Sigmoid colon (tissue), 7 donors: ENCODE results near the gene WDR90. TPM values are rescaled to one million over a fixed set of nuclear protein-coding genes. Genes with fewer than 3 reads are reported as not detected.

Source experiments
- DNase-seq: peaks from one replicate; pipeline ENCODE4 v3.0.0-alpha.2; 2019
- H3K27ac ChIP-seq, 4 donors: fragments of 200-600 bp; sonication (generic); one replicate each; pipeline ENCODE4 v1.5.1; 2016 to 2019; ENCODE audit warnings: mild to moderate bottlenecking in 1 of 4
- H3K27me3 ChIP-seq, 3 donors: fragments of 200-600 bp; sonication (generic); one replicate each; pipeline ENCODE4 v1.5.1; 2019; ENCODE audit warnings: mild to moderate bottlenecking in 1 of 3
- H3K36me3 ChIP-seq, 4 donors: fragments of 200-600 bp; sonication (generic); one replicate each; pipeline ENCODE4 v1.5.1; 2016 to 2019
- H3K4me1 ChIP-seq, 4 donors: fragments of 200-600 bp; sonication (generic); one replicate each; pipeline ENCODE4 v1.5.1; 2017 to 2019
- H3K4me3 ChIP-seq, 4 donors: fragments of 200-600 bp; sonication (generic); one replicate each; pipeline ENCODE4 v1.5.1; 2017 to 2019; ENCODE audit warnings: mild to moderate bottlenecking in 2 of 4, moderate library complexity in 1 of 4
- H3K9me3 ChIP-seq, 4 donors: fragments of 200-600 bp in 3 of 4; sonication (generic) in 3 of 4; one replicate each; pipeline versions ENCODE4 v1.5.1 to v1.6.1; 2013 to 2019
- CTCF ChIP-seq, 4 experiments: fragments of 450-650 bp in 3 of 4; fragments of 200-600 bp in 1 of 4; IDR thresholded peaks; one replicate each; pipeline ENCODE4 v1.5.1; 2016 to 2019; ENCODE audit warnings: antibody characterized with exemption in 4 of 4, mild to moderate bottlenecking in 3 of 4, moderate library complexity in 2 of 4
- EP300 ChIP-seq, 4 donors: sonication (generic); formaldehyde crosslinking; IDR thresholded peaks; one replicate each; pipeline ENCODE4 v1.6.1; 2017; ENCODE audit warnings: antibody characterized with exemption in 4 of 4
- POLR2A ChIP-seq, 2 donors: fragments of 450-650 bp; IDR thresholded peaks; one replicate each; pipeline ENCODE4 v1.6.1; 2016; ENCODE audit warnings: antibody characterized with exemption in 2 of 2, mild to moderate bottlenecking in 2 of 2, moderate library complexity in 2 of 2
- POLR2AphosphoS5 ChIP-seq, 4 donors: sonication (generic); formaldehyde crosslinking; IDR thresholded peaks; one replicate each; pipeline ENCODE4 v1.6.1; 2017; ENCODE audit warnings: antibody characterized with exemption in 4 of 4
- WGBS, 2 donors: extraction: QIAGEN DNeasy Blood & Tissue Kit; methylation state at CpG; one replicate each; pipeline ENCODE4 v1.1.7; 2013; 5-methylcytosine and 5-hydroxymethylcytosine counted together
- intact Hi-C: fragments of 100-400 bp; cut with DNase I; formaldehyde crosslinking; loops from one replicate; pipeline ENCODE4 v1.15.1; 2023
- polyA plus RNA-seq, 3 donors: library from polyadenylated mRNA; stranded (reverse); fragments of 200-250 nt; gene quantifications; one replicate each; pipeline ENCODE4 v1.2.3, GENCODE V29; 2013
- total RNA-seq, 4 donors: library from RNA; depleted of rRNA; stranded (reverse); fragments of >200 nt; gene quantifications; one replicate each; pipeline ENCODE4 v1.1.0, GENCODE V29; 2016
- donor health status: healthy with polysubstance abuse.
- donor health status: Bipolar disorder and iron deficiency.
- donor health status: healthy.

The WDR90 gene
- total and polyA plus RNA-seq, 7 donors = 5.4 to 49.0 (median 10.3) TPM

GRCh38 chr16:629185-629832 is 19.9 kb upstream of the WDR90 start:
- Histone ChIP-seq H3K4me3 (no peak overlapping the region), H3K36me3 (peaks cover 0 to 38% (median 21%) of the 10 kb centered on the region in 4 donors), H3K4me1 (peaks cover 0 to 41% (median 29%) of the 10 kb centered on the region in 4 donors), H3K9me3 (no peaks in the 10 kb centered on the region), H3K27ac (no peak overlapping the region), H3K27me3 (peaks cover 0 to 13% (median 0%) of the 10 kb centered on the region in 3 donors)
- no peak for TF ChIP-seq POLR2A (IDR thresholded peaks at IDR 0.05)
- no peak for TF ChIP-seq POLR2AphosphoS5 (IDR thresholded peaks at IDR 0.05)
- WGBS, 2 donors = 80 to 82% methylated on average over 29 of the region's 29 CpGs
- no peak for DNase-seq
- intact Hi-C loops = no loop called here

GRCh38 chr16:629833-630248 is 19.3 kb upstream of the WDR90 start:
- TF ChIP-seq POLR2AphosphoS5 (IDR thresholded peaks at IDR 0.05) (no peak), CTCF (IDR thresholded peaks at IDR 0.05) (no peak), EP300 (IDR thresholded peaks at IDR 0.05) (no peak), POLR2A (IDR thresholded peaks at IDR 0.05) (no peak)
- Histone ChIP-seq H3K4me1 (peaks cover 0 to 44% (median 33%) of the 10 kb centered on the region in 4 donors), H3K36me3 (peaks cover 0 to 41% (median 22%) of the 10 kb centered on the region in 4 donors), H3K27ac (peak overlapping the region in 1 of 4 donors; percentile 2), H3K27me3 (peaks cover 0 to 13% (median 0%) of the 10 kb centered on the region in 3 donors), H3K9me3 (no peaks in the 10 kb centered on the region), H3K4me3 (no peak overlapping the region)
- no peak for DNase-seq
- intact Hi-C loops = no loop called here
- WGBS, 2 donors = 43 to 69% methylated on average over 11 of the region's 11 CpGs

GRCh38 chr16:630249-630814 is 18.8 kb upstream of the WDR90 start:
- 40 to 55% methylated on average over 29 of the region's 29 CpGs for WGBS, 2 donors
- DNase-seq = no peak
- no peak for TF ChIP-seq EP300 (IDR thresholded peaks at IDR 0.05)
- peaks cover 0 to 13% (median 0%) of the 10 kb centered on the region in 3 donors for H3K27me3 ChIP-seq
- intact Hi-C loops = no loop called here
- peaks cover 0 to 49% (median 38%) of the 10 kb centered on the region in 4 donors for H3K4me1 ChIP-seq
- peaks cover 0 to 41% (median 22%) of the 10 kb centered on the region in 4 donors for H3K36me3 ChIP-seq
- no peak overlapping the region for H3K4me3 ChIP-seq
- H3K9me3 ChIP-seq = no peaks in the 10 kb centered on the region
- H3K27ac ChIP-seq = peak overlapping the region in 1 of 4 donors; percentile 2

GRCh38 chr16:630815-631405 is 18.3 kb upstream of the WDR90 start, which contains the start of gene WFIKKN1:
TSS of gene WFIKKN1 (plus strand) at chr16:630985. CDS start at chr16:631254, 269 bp downstream.
- Histone ChIP-seq H3K27ac (peak within 1 kb of the TSS in 1 of 4 donors; percentile 2), H3K9me3 (no peaks in the 10 kb centered on the region), H3K36me3 (peaks cover 0 to 41% (median 19%) of the 10 kb centered on the region in 4 donors), H3K4me1 (peaks cover 0 to 55% (median 44%) of the 10 kb centered on the region in 4 donors), H3K27me3 (peaks cover 0 to 13% (median 0%) of the 10 kb centered on the region in 3 donors), H3K4me3 (no peak within 1 kb of the TSS)
- no peak for TF ChIP-seq POLR2A (IDR thresholded peaks at IDR 0.05)
- TF ChIP-seq POLR2AphosphoS5 (IDR thresholded peaks at IDR 0.05) = no peak
- TF ChIP-seq EP300 (IDR thresholded peaks at IDR 0.05) = no peak
- TF ChIP-seq CTCF (IDR thresholded peaks at IDR 0.05) = no peak
- 4% methylated on average over 23 of the region's 23 CpGs for WGBS, 2 donors
- DNase-seq = no peak
- intact Hi-C loops = no loop called here

- intact Hi-C loops = no loop called here
- TF ChIP-seq EP300 (IDR thresholded peaks at IDR 0.05) (no peak), POLR2AphosphoS5 (IDR thresholded peaks at IDR 0.05) (no peak), POLR2A (IDR thresholded peaks at IDR 0.05) (no peak), CTCF (IDR thresholded peaks at IDR 0.05) (no peak)
- no peak overlapping the region for H3K4me3 ChIP-seq
These were observed 17.3 kb upstream of the WDR90 start for GRCh38 chr16:631808-632358.

More at GRCh38 chr16:631808-632358, 17.3 kb upstream of the WDR90 start:
- H3K27ac ChIP-seq = no peak overlapping the region
- no peaks in the 10 kb centered on the region for H3K9me3 ChIP-seq
- peaks cover 0 to 49% (median 40%) of the 10 kb centered on the region in 4 donors for H3K4me1 ChIP-seq
- peaks cover 0 to 35% (median 16%) of the 10 kb centered on the region in 4 donors for H3K36me3 ChIP-seq
- WGBS, 2 donors = 50 to 67% methylated on average over 9 of the region's 9 CpGs
- DNase-seq = no peak
- H3K27me3 ChIP-seq = peaks cover 0 to 13% (median 0%) of the 10 kb centered on the region in 3 donors
